ENCODE data around the gene HIVEP3. TPM values are rescaled to one million over a fixed set of nuclear protein-coding genes. Genes with fewer than 3 reads are reported as not detected.

Gene HIVEP3
- total RNA-seq, 1 donor from 2014 or later: 0.37 TPM

DNA sequence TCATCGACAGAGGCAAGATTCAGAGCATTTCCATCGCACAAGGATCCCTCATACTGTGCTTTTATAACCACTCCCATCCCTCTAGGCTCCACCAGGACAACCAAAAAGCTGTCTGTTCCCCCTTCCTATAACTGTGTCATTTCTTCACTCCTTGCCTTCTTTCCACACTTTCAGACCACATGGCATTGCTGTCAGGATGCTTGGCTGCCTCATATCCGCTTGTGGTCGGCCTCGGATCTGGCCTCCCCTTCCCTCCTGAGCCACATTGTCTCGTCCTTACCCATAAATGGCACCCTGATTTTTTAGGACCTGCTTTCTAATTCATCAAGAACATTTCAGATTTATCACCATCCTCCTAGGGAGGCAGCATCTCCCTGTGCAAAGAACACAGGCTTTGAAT is 80.5 kb downstream of the HIVEP3 start:
- H3K4me3 Mint-ChIP-seq: no peak overlapping the region
- Histone ChIP-seq H3K27ac (no peak overlapping the region), H3F3A (ENCODE audit: low read depth) (peaks cover 20% of the 10 kb centered on the region), H3K27me3 (no peaks in the 10 kb centered on the region), H3K4me3 (no peak overlapping the region), H3K4me2 (no peak overlapping the region), H3K36me3 (no peaks in the 10 kb centered on the region), H4K20me1 (ENCODE audit: low read depth) (no peaks in the 10 kb centered on the region), H3K4me1 (peaks cover 15% of the 10 kb centered on the region), H2AFZ (replicated peaks) (no peak overlapping the region), H3K9ac (no peak overlapping the region), H3K79me2 (ENCODE audit: low read depth) (no peaks in the 10 kb centered on the region), H3K9me3 (ENCODE audit: low read depth) (no peaks in the 10 kb centered on the region)
- H3K27me3 Mint-ChIP-seq (ENCODE audit: insufficient read depth, low read depth): peaks cover 5% of the 10 kb centered on the region
- no peak for TF ChIP-seq EZH2 (IDR thresholded peaks at IDR 0.05)
- H3K4me1 Mint-ChIP-seq: peaks cover 30% of the 10 kb centered on the region
- no peaks in the 10 kb centered on the region for H3K36me3 Mint-ChIP-seq
- no peak overlapping the region for H3K27ac Mint-ChIP-seq
- H3K9me3 Mint-ChIP-seq: no peaks in the 10 kb centered on the region
- no peak for DNase-seq (ENCODE audit: low spot score)

DNA sequence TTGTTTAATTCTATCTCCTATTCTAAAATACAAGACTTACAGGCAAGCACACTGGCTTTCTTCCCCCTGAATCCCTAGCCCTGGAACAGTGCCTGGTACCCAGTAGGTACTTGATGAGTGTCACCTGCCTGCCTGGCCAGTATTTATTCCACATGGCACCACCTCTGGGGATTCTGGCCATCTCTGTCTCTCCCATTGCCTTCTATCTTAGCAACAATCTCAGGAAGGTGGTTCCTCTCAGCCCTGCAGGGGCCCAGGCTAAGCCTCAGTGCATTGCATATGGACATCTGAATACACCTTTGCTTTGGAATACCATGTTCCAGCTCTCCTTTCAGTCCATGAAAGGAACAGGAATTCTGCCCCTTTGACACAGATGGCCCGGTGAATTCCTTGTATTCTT is 81.0 kb downstream of the HIVEP3 start:
- no peak for DNase-seq (ENCODE audit: low spot score)
- H3F3A ChIP-seq (ENCODE audit: low read depth): peaks cover 15% of the 10 kb centered on the region
- Mint-ChIP-seq H3K4me1 (peaks cover 24% of the 10 kb centered on the region), H3K27ac (no peak overlapping the region), H3K9me3 (no peaks in the 10 kb centered on the region), H3K4me3 (no peak overlapping the region), H3K36me3 (no peaks in the 10 kb centered on the region), H3K27me3 (ENCODE audit: insufficient read depth, low read depth) (peaks cover 3% of the 10 kb centered on the region)
- no peak for TF ChIP-seq EZH2phosphoT487 (IDR thresholded peaks at IDR 0.05)
- no peak for TF ChIP-seq EZH2 (IDR thresholded peaks at IDR 0.05)
- TF ChIP-seq, protein P1, sequence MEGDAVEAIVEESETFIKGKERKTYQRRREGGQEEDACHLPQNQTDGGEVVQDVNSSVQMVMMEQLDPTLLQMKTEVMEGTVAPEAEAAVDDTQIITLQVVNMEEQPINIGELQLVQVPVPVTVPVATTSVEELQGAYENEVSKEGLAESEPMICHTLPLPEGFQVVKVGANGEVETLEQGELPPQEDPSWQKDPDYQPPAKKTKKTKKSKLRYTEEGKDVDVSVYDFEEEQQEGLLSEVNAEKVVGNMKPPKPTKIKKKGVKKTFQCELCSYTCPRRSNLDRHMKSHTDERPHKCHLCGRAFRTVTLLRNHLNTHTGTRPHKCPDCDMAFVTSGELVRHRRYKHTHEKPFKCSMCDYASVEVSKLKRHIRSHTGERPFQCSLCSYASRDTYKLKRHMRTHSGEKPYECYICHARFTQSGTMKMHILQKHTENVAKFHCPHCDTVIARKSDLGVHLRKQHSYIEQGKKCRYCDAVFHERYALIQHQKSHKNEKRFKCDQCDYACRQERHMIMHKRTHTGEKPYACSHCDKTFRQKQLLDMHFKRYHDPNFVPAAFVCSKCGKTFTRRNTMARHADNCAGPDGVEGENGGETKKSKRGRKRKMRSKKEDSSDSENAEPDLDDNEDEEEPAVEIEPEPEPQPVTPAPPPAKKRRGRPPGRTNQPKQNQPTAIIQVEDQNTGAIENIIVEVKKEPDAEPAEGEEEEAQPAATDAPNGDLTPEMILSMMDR (IDR thresholded peaks at IDR 0.05): no peak
- no peak overlapping the region for H3K4me2 ChIP-seq
- H3K79me2 ChIP-seq (ENCODE audit: low read depth): no peaks in the 10 kb centered on the region
- H3K27me3 ChIP-seq: no peaks in the 10 kb centered on the region
- no peaks in the 10 kb centered on the region for H4K20me1 ChIP-seq (ENCODE audit: low read depth)
- no peaks in the 10 kb centered on the region for H3K36me3 ChIP-seq
- no peak overlapping the region for H2AFZ ChIP-seq (replicated peaks)
- no peaks in the 10 kb centered on the region for H3K9me3 ChIP-seq (ENCODE audit: low read depth)
- H3K4me1 ChIP-seq: peaks cover 10% of the 10 kb centered on the region
- H3K27ac ChIP-seq: no peak overlapping the region
- no peak overlapping the region for H3K9ac ChIP-seq
- H3K4me3 ChIP-seq: no peak overlapping the region

DNA sequence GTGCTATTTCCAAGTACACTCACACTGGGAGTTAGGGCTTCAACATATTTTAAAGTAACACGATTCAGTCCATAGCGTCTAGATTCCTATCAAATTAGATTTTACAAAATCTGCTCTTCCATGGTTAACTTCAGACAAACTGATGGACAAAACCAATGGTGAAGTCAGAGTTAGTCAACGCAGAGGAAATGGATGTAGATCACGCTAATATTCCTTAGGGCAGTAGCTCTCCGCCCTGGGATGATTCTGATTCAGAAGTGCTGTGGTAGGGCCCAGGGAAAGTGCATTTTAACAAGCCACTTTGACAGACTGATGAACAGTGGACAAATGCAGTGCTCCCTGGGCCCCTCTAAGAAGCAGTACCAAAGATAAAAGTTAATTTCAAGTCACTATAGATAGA is 83.2 kb downstream of the HIVEP3 start:
- H3K27ac ChIP-seq: no peak overlapping the region
- H3K9me3 ChIP-seq (ENCODE audit: low read depth): no peaks in the 10 kb centered on the region
- H3K36me3 Mint-ChIP-seq: no peaks in the 10 kb centered on the region
- no peaks in the 10 kb centered on the region for H3K36me3 ChIP-seq
- no peak overlapping the region for H3K4me2 ChIP-seq
- H3K9me3 Mint-ChIP-seq: no peaks in the 10 kb centered on the region
- H2AFZ ChIP-seq (replicated peaks): no peak overlapping the region
- H3K4me1 ChIP-seq: no peaks in the 10 kb centered on the region
- H3K27me3 ChIP-seq: no peaks in the 10 kb centered on the region
- H3F3A ChIP-seq (ENCODE audit: low read depth): no peaks in the 10 kb centered on the region
- no peaks in the 10 kb centered on the region for H3K79me2 ChIP-seq (ENCODE audit: low read depth)
- peaks cover 7% of the 10 kb centered on the region for H3K4me1 Mint-ChIP-seq
- H3K27ac Mint-ChIP-seq: no peak overlapping the region
- no peaks in the 10 kb centered on the region for H4K20me1 ChIP-seq (ENCODE audit: low read depth)
- no peak overlapping the region for H3K4me3 Mint-ChIP-seq
- DNase-seq (ENCODE audit: low spot score): no peak
- TF ChIP-seq EZH2 (IDR thresholded peaks at IDR 0.05) (no peak), EZH2phosphoT487 (IDR thresholded peaks at IDR 0.05) (no peak)
- TF ChIP-seq, protein P1 (IDR thresholded peaks at IDR 0.05): no peak
- H3K4me3 ChIP-seq: no peak overlapping the region
- H3K9ac ChIP-seq: no peak overlapping the region
- H3K27me3 Mint-ChIP-seq (ENCODE audit: insufficient read depth, low read depth): peaks cover 5% of the 10 kb centered on the region

DNA sequence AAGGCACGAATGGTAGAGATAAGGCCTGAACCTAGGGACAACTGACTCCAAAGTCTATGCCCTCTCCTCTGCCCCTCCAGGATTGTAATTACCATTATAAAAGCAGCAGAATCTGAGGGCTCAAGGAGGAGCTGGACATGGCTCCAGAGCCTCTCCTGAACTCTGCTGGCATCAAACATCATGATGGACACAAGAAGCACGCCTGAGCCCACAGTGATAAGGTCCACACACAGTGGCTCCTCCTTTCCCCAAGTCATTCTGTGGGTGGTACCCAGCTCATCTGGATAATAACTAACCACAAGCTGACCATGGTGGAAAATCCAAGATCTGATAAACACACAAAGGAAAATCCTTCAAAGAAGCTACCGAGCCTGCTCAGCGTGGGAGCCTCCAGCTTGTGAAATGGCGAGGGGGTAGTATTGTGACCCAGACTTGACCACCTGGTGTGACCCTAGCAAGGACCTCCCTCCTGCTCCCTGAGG is 85.2 kb downstream of the HIVEP3 start:
- Histone ChIP-seq H3K4me3 (no peak overlapping the region), H3K27me3 (no peaks in the 10 kb centered on the region), H3K27ac (no peak overlapping the region), H3K4me2 (no peak overlapping the region), H3K79me2 (ENCODE audit: low read depth) (no peaks in the 10 kb centered on the region), H3K36me3 (no peaks in the 10 kb centered on the region), H2AFZ (replicated peaks) (no peak overlapping the region), H3K9ac (no peak overlapping the region), H3K4me1 (no peaks in the 10 kb centered on the region), H4K20me1 (ENCODE audit: low read depth) (no peaks in the 10 kb centered on the region), H3K9me3 (ENCODE audit: low read depth) (no peaks in the 10 kb centered on the region), H3F3A (ENCODE audit: low read depth) (no peaks in the 10 kb centered on the region)
- TF ChIP-seq EZH2 (IDR thresholded peaks at IDR 0.05) (no peak), EZH2phosphoT487 (IDR thresholded peaks at IDR 0.05) (no peak)
- TF ChIP-seq, protein P1 (IDR thresholded peaks at IDR 0.05): no peak
- Mint-ChIP-seq H3K9me3 (no peaks in the 10 kb centered on the region), H3K27ac (no peak overlapping the region), H3K36me3 (no peaks in the 10 kb centered on the region), H3K4me3 (no peak overlapping the region), H3K27me3 (ENCODE audit: insufficient read depth, low read depth) (peaks cover 5% of the 10 kb centered on the region), H3K4me1 (peaks cover 7% of the 10 kb centered on the region)
- no peak for DNase-seq (ENCODE audit: low spot score)
